ENCODE measurements around the gene ERAL1. TPM values are rescaled to one million over a fixed set of nuclear protein-coding genes. Genes with fewer than 3 reads are reported as not detected.

The ERAL1 gene
- total RNA-seq, 1 experiment from 2014 or later, result 47.1 TPM

- ChIA-PET POLR2A (ENCODE audit: unreplicated experiment) (no interaction called here), CTCF (no interaction called here)
- intact Hi-C loops (cut with micrococcal nuclease; ENCODE audit: unreplicated experiment), result loop anchor here (5.0 kb wide), 3 partner anchors 142 to 257 kb away; partner anchors contain the start of genes BLTP2, RAB34 and RPL23A
- Histone ChIP-seq H4K20me1 (ENCODE audit: insufficient read depth) (no peaks in the 10 kb centered on the region; the same call in 1 of the 2 replicates), H2AFZ (no peak overlapping the region), H3K27me3 (ENCODE audit: insufficient read depth, low read depth) (no peaks in the 10 kb centered on the region), H3K36me3 (ENCODE audit: low read depth) (peaks cover 10% of the 10 kb centered on the region; the same call in 1 of the 2 replicates), H3K79me2 (ENCODE audit: low read depth) (peaks cover 16% of the 10 kb centered on the region), H3K4me2 (no peak overlapping the region), H3K9me3 (ENCODE audit: insufficient read depth, low read depth) (no peaks in the 10 kb centered on the region), H3F3A (ENCODE audit: insufficient read depth, low read depth) (peaks cover 58% of the 10 kb centered on the region), H3K4me3 (no peak overlapping the region), H3K9me2 (ENCODE audit: insufficient read depth) (no peaks in the 10 kb centered on the region), H3K27ac (no peak overlapping the region), H3K4me1 (replicated peaks; ENCODE audit: insufficient read depth) (peaks cover 8% of the 10 kb centered on the region)
- no peak for TF ChIP-seq CTCF (conservative IDR thresholded peaks at IDR 0.05)
- no peak for TF ChIP-seq EZH2 (IDR thresholded peaks at IDR 0.05; ENCODE audit: low read depth)
- no peak for DNase-seq
- BruUV-seq (replicated peaks), result no TSS peak
Measured at GRCh38 chr17:28904800-28905199, 50.0 kb downstream of the ERAL1 start.

GRCh38 chr17:28906276-28906675 lies 51.5 kb downstream of the ERAL1 start:
- Histone ChIP-seq H3K79me2 (ENCODE audit: low read depth) (peaks cover 10% of the 10 kb centered on the region), H3K27ac (no peak overlapping the region), H3K36me3 (ENCODE audit: low read depth) (peaks cover 10% of the 10 kb centered on the region; the same call in 1 of the 2 replicates), H3K9me2 (ENCODE audit: insufficient read depth) (no peaks in the 10 kb centered on the region), H3K9me3 (ENCODE audit: insufficient read depth, low read depth) (no peaks in the 10 kb centered on the region), H3K27me3 (ENCODE audit: insufficient read depth, low read depth) (no peaks in the 10 kb centered on the region), H2AFZ (no peak overlapping the region), H4K20me1 (ENCODE audit: insufficient read depth) (no peaks in the 10 kb centered on the region; the same call in 1 of the 2 replicates), H3K4me3 (no peak overlapping the region), H3K4me2 (no peak overlapping the region), H3K4me1 (replicated peaks; ENCODE audit: insufficient read depth) (peaks cover 8% of the 10 kb centered on the region), H3F3A (ENCODE audit: insufficient read depth, low read depth) (peaks cover 57% of the 10 kb centered on the region)
- ChIA-PET POLR2A (ENCODE audit: unreplicated experiment) (no interaction called here), CTCF (interaction anchor here (0.6 kb wide), 1 partner anchor 171 kb away, joined by 3 read pairs; no protein-coding TSS in a partner anchor)
- TF ChIP-seq EZH2 (IDR thresholded peaks at IDR 0.05; ENCODE audit: low read depth) (no peak), CTCF (conservative IDR thresholded peaks at IDR 0.05) (no peak)
- no TSS peak for BruUV-seq (replicated peaks)
- intact Hi-C loops (cut with micrococcal nuclease; ENCODE audit: unreplicated experiment), result no loop called here
- no peak for DNase-seq

- Histone ChIP-seq H3K9me3 (ENCODE audit: insufficient read depth, low read depth) (no peaks in the 10 kb centered on the region), H3K4me3 (no peak overlapping the region), H3K79me2 (ENCODE audit: low read depth) (peaks cover 4% of the 10 kb centered on the region), H4K20me1 (ENCODE audit: insufficient read depth) (no peaks in the 10 kb centered on the region; the same call in 1 of the 2 replicates), H3K36me3 (ENCODE audit: low read depth) (peaks cover 15% of the 10 kb centered on the region), H2AFZ (no peak overlapping the region), H3K4me1 (replicated peaks; ENCODE audit: insufficient read depth) (peaks cover 3% of the 10 kb centered on the region), H3K9me2 (ENCODE audit: insufficient read depth) (no peaks in the 10 kb centered on the region), H3K27ac (no peak overlapping the region), H3F3A (ENCODE audit: insufficient read depth, low read depth) (peaks cover 54% of the 10 kb centered on the region), H3K27me3 (ENCODE audit: insufficient read depth, low read depth) (no peaks in the 10 kb centered on the region), H3K4me2 (no peak overlapping the region)
- TF ChIP-seq EZH2 (IDR thresholded peaks at IDR 0.05; ENCODE audit: low read depth) (no peak), CTCF (conservative IDR thresholded peaks at IDR 0.05) (no peak)
- no TSS peak for BruUV-seq (replicated peaks)
- no peak for DNase-seq
- CTCF ChIA-PET, result no interaction called here
- POLR2A ChIA-PET (ENCODE audit: unreplicated experiment), result no interaction called here
- intact Hi-C loops (cut with micrococcal nuclease; ENCODE audit: unreplicated experiment), result no loop called here
Measured at GRCh38 chr17:28906706-28907438, 52.1 kb downstream of the ERAL1 start.
